Gastroesophageal sphincter (tissue), 4 donors: ENCODE results near the gene RFX8. TPM values are rescaled to one million over a fixed set of nuclear protein-coding genes. Genes with fewer than 3 reads are reported as not detected.

Experiments used
- ATAC-seq: fragments of 150-250 bp; one replicate; pipeline ENCODE4 v1.9.1; 2016; ENCODE audit warnings: mild to moderate bottlenecking, moderate library complexity
- H3K27ac ChIP-seq, 4 donors: fragments of 200-600 bp; sonication (generic) in 3 of 4; 1 replicate in 3 of 4; 2 replicates in 1 of 4; pipeline ENCODE4 v1.5.1; 2016 to 2019
- H3K27me3 ChIP-seq: fragments of 200-600 bp; sonication (generic); one replicate; pipeline ENCODE4 v1.5.1; 2019
- H3K36me3 ChIP-seq, 2 donors: fragments of 200-600 bp; sonication (generic); one replicate each; pipeline ENCODE4 v1.5.1; 2019; ENCODE audit warnings: control low read depth in 1 of 2
- H3K4me1 ChIP-seq, 3 donors: fragments of 200-600 bp; sonication (generic); 1 replicate in 2 of 3; 2 replicates in 1 of 3; pipeline ENCODE4 v1.5.1; 2016 to 2019; ENCODE audit warnings: control low read depth in 2 of 3
- H3K4me3 ChIP-seq, 2 donors: fragments of 200-600 bp; sonication (generic); one replicate each; pipeline ENCODE4 v1.5.1; 2019; ENCODE audit warnings: mild to moderate bottlenecking in 1 of 2, moderate library complexity in 1 of 2
- H3K9me3 ChIP-seq, 3 donors: fragments of 200-600 bp; sonication (generic); one replicate each; pipeline ENCODE4 v1.5.1; 2017 to 2019; ENCODE audit warnings: control low read depth in 2 of 3
- EP300 ChIP-seq: sonication (generic); formaldehyde crosslinking; IDR thresholded peaks from one replicate; pipeline ENCODE4 v1.6.1; 2017; ENCODE audit warnings: antibody characterized with exemption, mild to moderate bottlenecking
- POLR2A ChIP-seq, 2 donors: fragments of 450-650 bp; IDR thresholded peaks; one replicate each; pipeline ENCODE4 v1.6.1; 2017; ENCODE audit warnings: antibody characterized with exemption in 2 of 2, mild to moderate bottlenecking in 2 of 2, moderate library complexity in 1 of 2
- POLR2AphosphoS5 ChIP-seq: sonication (generic); formaldehyde crosslinking; IDR thresholded peaks from one replicate; pipeline ENCODE4 v1.6.1; 2017; ENCODE audit warnings: antibody characterized with exemption
- WGBS, 2 donors: methylation state at CpG; one replicate each; pipeline ENCODE4 v1.1.5; 2018; ENCODE audit warnings: low coverage in 1 of 2; 5-methylcytosine and 5-hydroxymethylcytosine counted together
- total RNA-seq, 4 donors: library from RNA; depleted of rRNA; stranded (reverse); fragments of >200 nt; gene quantifications; one replicate each; pipeline ENCODE4 v1.1.0, GENCODE V29; 2016
- TF ChIP-seq, protein P1 (sequence below), 4 experiments: fragments of 200-600 bp in 2 of 4; fragments of 450-650 bp in 2 of 4; sonication (generic) in 1 of 4; IDR thresholded peaks; one replicate each; pipeline ENCODE4 v1.5.1; 2017 to 2019; ENCODE audit warnings: antibody characterized with exemption in 4 of 4, mild to moderate bottlenecking in 2 of 4, moderate library complexity in 2 of 4

RFX8 gene
- total RNA-seq, 4 donors from 2014 or later, result 0.54 TPM; not detected in 3

DNA sequence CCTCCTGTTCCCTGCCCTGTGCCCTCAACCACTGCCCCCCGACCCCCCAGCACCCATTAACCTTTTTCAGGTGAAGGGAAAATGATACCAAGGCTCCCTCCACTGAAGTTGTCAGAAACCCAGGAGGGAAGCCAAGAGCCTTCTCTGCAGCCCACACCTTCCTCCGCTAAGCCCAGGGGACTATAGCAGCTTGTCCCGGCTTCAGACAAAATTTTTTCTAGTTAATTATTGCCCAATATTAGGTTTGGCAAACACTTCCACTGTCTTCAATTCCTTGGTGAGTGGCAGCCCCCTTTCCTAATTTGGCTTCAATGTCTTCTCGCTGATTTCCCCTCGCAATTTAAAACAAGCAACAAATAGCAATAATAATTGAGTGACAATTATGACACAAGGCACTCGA lies 23.9 kb downstream of the RFX8 start:
- WGBS, 2 donors, result 50 to 73% methylated on average over 2 to 6 of the region's 6 CpGs
- no peak overlapping the region for H3K27ac ChIP-seq
- no peaks in the 10 kb centered on the region for H3K4me1 ChIP-seq
- no peaks in the 10 kb centered on the region for H3K36me3 ChIP-seq
- no peak overlapping the region for H3K4me3 ChIP-seq
- H3K9me3 ChIP-seq, result no peaks in the 10 kb centered on the region
- no peak for ATAC-seq
- TF ChIP-seq EP300, result no peak
- no peak for TF ChIP-seq POLR2A (IDR thresholded peaks at IDR 0.05)
- TF ChIP-seq POLR2AphosphoS5, result no peak
- TF ChIP-seq, protein P1, sequence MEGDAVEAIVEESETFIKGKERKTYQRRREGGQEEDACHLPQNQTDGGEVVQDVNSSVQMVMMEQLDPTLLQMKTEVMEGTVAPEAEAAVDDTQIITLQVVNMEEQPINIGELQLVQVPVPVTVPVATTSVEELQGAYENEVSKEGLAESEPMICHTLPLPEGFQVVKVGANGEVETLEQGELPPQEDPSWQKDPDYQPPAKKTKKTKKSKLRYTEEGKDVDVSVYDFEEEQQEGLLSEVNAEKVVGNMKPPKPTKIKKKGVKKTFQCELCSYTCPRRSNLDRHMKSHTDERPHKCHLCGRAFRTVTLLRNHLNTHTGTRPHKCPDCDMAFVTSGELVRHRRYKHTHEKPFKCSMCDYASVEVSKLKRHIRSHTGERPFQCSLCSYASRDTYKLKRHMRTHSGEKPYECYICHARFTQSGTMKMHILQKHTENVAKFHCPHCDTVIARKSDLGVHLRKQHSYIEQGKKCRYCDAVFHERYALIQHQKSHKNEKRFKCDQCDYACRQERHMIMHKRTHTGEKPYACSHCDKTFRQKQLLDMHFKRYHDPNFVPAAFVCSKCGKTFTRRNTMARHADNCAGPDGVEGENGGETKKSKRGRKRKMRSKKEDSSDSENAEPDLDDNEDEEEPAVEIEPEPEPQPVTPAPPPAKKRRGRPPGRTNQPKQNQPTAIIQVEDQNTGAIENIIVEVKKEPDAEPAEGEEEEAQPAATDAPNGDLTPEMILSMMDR (IDR thresholded peaks at IDR 0.05), result no peak
- H3K27me3 ChIP-seq, result no peaks in the 10 kb centered on the region

DNA sequence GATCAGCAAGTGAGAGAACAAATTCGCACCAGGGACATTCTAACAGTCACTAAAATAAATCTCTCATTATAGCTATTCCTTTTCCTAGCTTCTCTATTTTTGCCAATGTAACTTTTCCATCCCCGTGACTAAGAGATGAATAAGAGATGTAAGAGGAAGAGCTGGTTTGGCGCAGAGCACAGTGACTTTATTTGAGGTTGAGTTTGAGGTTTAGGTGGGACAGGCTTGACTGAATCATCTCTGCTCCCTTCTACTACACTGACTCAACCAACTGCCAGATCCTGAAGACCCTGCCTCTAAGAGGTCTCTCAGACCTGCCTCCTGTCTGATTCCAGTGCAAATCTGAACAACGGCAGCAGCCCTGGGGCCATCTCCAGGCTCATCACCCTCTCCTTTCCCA lies 28.0 kb downstream of the RFX8 start:
- Histone ChIP-seq H3K4me1 (no peaks in the 10 kb centered on the region), H3K27me3 (no peaks in the 10 kb centered on the region), H3K4me3 (no peak overlapping the region), H3K9me3 (no peaks in the 10 kb centered on the region), H3K36me3 (no peaks in the 10 kb centered on the region), H3K27ac (no peak overlapping the region)
- TF ChIP-seq, protein P1 (IDR thresholded peaks at IDR 0.05), result no peak
- no peak for TF ChIP-seq EP300
- ATAC-seq, result no peak
- 45 to 75% methylated on average over 2 to 4 of the region's 4 CpGs for WGBS, 2 donors

DNA sequence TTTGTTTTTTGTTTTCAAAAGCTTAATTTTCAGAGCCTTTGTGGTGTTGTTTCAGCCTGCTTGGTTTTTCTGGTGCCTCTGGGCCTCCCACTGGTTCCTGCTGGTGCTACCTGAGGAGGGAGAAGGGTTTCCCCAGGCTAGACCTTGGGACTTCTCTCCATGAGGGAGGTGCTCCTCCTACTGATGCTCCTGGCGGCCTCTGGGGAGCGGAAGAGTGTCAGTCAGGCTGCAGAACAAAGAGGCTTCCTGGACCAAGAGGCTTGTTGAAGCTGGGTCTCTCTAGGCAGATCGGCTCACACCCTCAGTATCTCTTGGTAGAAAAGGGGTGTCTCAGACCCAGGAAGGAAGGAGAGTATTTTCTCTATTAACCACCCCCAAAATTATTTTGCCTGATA lies 32.2 kb downstream of the RFX8 start:
- no peak for ATAC-seq
- WGBS, 2 donors, result 100% methylated on average over 2 of the region's 3 CpGs; no CpG with 5 or more reads in 1 of the 2 donors
- no peaks in the 10 kb centered on the region for H3K27me3 ChIP-seq
- no peaks in the 10 kb centered on the region for H3K9me3 ChIP-seq
- H3K36me3 ChIP-seq, result no peaks in the 10 kb centered on the region
- H3K27ac ChIP-seq, result no peak overlapping the region
- H3K4me3 ChIP-seq, result no peak overlapping the region
- no peaks in the 10 kb centered on the region for H3K4me1 ChIP-seq
- no peak for TF ChIP-seq POLR2A (IDR thresholded peaks at IDR 0.05)
- TF ChIP-seq EP300, result no peak
- no peak for TF ChIP-seq POLR2AphosphoS5
- TF ChIP-seq, protein P1 (IDR thresholded peaks at IDR 0.05), result no peak

DNA sequence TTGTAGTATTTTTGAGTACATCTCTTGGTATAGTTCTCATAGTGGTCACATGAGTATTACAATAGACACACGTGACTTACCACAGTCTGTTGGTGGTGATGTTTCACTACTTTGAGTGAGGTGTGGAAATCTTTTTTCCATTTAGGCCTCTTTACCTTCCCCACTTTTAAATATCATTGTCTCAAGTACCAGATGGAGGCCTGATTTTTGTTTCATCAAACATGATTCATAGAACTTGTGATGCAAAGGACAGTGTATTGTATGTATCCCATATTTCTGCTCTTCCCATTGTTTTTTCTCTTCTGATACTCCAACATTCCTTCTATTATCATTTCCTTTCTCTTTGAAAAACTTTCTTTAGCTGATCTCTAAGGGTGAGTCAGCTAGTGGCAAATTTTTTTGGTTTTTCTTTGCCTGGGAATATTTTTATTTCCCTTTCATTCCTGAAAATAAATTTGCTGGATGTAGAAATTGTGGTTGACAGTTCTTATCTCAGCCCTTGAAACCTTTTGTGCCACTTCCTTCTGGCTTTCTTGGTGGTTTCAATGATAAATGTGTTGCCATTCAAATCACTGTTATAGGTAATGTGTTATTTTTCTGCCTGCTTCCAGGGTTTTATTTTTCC lies 32.8 kb downstream of the RFX8 start:
- Histone ChIP-seq H3K27ac (no peak overlapping the region), H3K27me3 (no peaks in the 10 kb centered on the region), H3K9me3 (no peaks in the 10 kb centered on the region), H3K36me3 (no peaks in the 10 kb centered on the region), H3K4me3 (no peak overlapping the region), H3K4me1 (no peaks in the 10 kb centered on the region)
- no peak for ATAC-seq
- TF ChIP-seq POLR2A (IDR thresholded peaks at IDR 0.05), result no peak
- TF ChIP-seq EP300, result no peak
- TF ChIP-seq, protein P1 (IDR thresholded peaks at IDR 0.05), result no peak
- TF ChIP-seq POLR2AphosphoS5, result no peak
- WGBS, 2 donors, result 56 to 90% methylated on average over 1 of the region's 1 CpG

DNA sequence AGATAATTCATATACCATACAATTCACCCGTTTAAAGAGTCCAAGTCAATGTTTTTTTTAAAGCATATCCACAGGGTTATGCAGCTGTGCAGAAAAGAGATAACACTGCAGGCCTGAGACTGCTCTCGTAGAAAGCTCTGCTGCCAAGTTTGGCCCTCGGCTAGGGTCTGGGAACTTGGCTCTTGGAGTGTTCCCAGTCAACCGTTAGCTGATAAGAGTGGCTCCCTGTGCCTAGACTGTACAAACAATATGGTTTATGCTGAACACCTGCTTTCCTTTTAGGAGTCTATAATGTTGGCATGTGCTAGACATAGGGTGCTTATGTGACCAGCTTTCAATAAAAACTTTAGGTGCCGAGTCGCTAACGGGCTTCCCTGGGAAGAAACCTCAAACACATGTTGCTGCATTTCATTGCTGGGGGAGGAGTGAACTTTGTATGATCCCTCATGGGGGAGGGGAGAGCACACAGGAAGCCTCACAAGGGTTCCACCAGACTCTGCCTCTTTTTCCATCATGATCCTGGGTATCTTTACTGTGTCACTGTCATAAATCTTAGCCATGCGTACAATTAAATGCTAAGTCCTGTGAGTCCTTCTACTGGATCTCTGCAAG lies 34.7 kb downstream of the RFX8 start:
- ATAC-seq, result no peak
- H3K27me3 ChIP-seq, result no peaks in the 10 kb centered on the region
- TF ChIP-seq POLR2A (IDR thresholded peaks at IDR 0.05), result no peak
- TF ChIP-seq, protein P1 (IDR thresholded peaks at IDR 0.05), result no peak
- TF ChIP-seq EP300, result no peak
- no peak for TF ChIP-seq POLR2AphosphoS5
- WGBS, 2 donors, result 44% methylated on average over 8 of the region's 8 CpGs
- no peaks in the 10 kb centered on the region for H3K9me3 ChIP-seq
- H3K4me1 ChIP-seq, result no peaks in the 10 kb centered on the region
- no peak overlapping the region for H3K4me3 ChIP-seq
- H3K27ac ChIP-seq, result no peak overlapping the region
- H3K36me3 ChIP-seq, result no peaks in the 10 kb centered on the region
